Spleen (tissue), 11 donors: ENCODE measurements around the gene NSMCE4A. TPM values are rescaled to one million over a fixed set of nuclear protein-coding genes. Genes with fewer than 3 reads are reported as not detected.

Experiments
- DNase-seq: peaks from one replicate; pipeline ENCODE4 v3.0.0-alpha.2; 2020
- H3K27ac ChIP-seq, 8 donors: fragments of 200-600 bp; sonication (generic) in 7 of 8; 1 replicate in 4 of 8; 2 replicates in 4 of 8; pipeline versions ENCODE4 v1.5.0 to v1.8.0; 2016 to 2021; ENCODE audit warnings: inconsistent platforms in 4 of 8, mild to moderate bottlenecking in 4 of 8, moderate library complexity in 1 of 8
- H3K27me3 ChIP-seq, 7 donors: fragments of 200-600 bp; sonication (generic) in 6 of 7; replicated peaks in 1 of 7; 1 replicate in 4 of 7; 2 replicates in 3 of 7; pipeline versions ENCODE4 v1.5.0 to v1.8.0; 2016 to 2021; ENCODE audit warnings: inconsistent platforms in 3 of 7, mild to moderate bottlenecking in 1 of 7
- H3K36me3 ChIP-seq, 6 donors: fragments of 200-600 bp; sonication (generic) in 5 of 6; 1 replicate in 4 of 6; 2 replicates in 2 of 6; pipeline versions ENCODE4 v1.5.0 to v1.8.0; 2016 to 2021; ENCODE audit warnings: inconsistent platforms in 2 of 6
- H3K4me1 ChIP-seq, 6 donors: fragments of 200-600 bp; sonication (generic) in 5 of 6; 1 replicate in 3 of 6; 2 replicates in 3 of 6; pipeline versions ENCODE4 v1.5.0 to v1.8.0; 2016 to 2021; ENCODE audit warnings: inconsistent platforms in 3 of 6
- H3K4me3 ChIP-seq, 8 donors: fragments of 200-600 bp; sonication (generic) in 7 of 8; 1 replicate in 4 of 8; 2 replicates in 4 of 8; pipeline versions ENCODE4 v1.5.0 to v1.8.0; 2016 to 2021; ENCODE audit warnings: inconsistent platforms in 4 of 8, mild to moderate bottlenecking in 4 of 8, moderate library complexity in 2 of 8
- H3K9me3 ChIP-seq, 8 donors: fragments of 200-600 bp; sonication (generic) in 7 of 8; 1 replicate in 4 of 8; 2 replicates in 4 of 8; pipeline versions ENCODE4 v1.5.0 to v1.8.0; 2016 to 2021; ENCODE audit warnings: inconsistent platforms in 4 of 8
- CTCF ChIP-seq, 11 experiments: fragments of 200-600 bp in 7 of 11; fragments of 450-650 bp in 4 of 11; sonication (generic) in 4 of 11; IDR thresholded peaks in 8 of 11; conservative IDR thresholded peaks in 3 of 11; 1 replicate in 7 of 11; 2 replicates in 4 of 11; pipeline versions ENCODE4 v1.4.0 to v1.8.0; 2016 to 2021; ENCODE audit warnings: antibody characterized with exemption in 11 of 11, inconsistent platforms in 4 of 11, mild to moderate bottlenecking in 1 of 11
- POLR2A ChIP-seq, 3 donors: fragments of 450-650 bp; IDR thresholded peaks; one replicate each; pipeline ENCODE4 v1.5.1; 2017; ENCODE audit warnings: antibody characterized with exemption in 3 of 3, mild to moderate bottlenecking in 1 of 3
- POLR2AphosphoS5 ChIP-seq, 3 donors: sonication (generic); formaldehyde crosslinking; IDR thresholded peaks; one replicate each; pipeline ENCODE4 v1.5.1; 2017; ENCODE audit warnings: antibody characterized with exemption in 3 of 3
- WGBS, 5 donors: extraction: QIAGEN DNeasy Blood & Tissue Kit in 3 of 5; methylation state at CpG; one replicate each; pipeline versions ENCODE4 v1.1.5 to v1.1.7; 2013 to 2018; 5-methylcytosine and 5-hydroxymethylcytosine counted together
- intact Hi-C: fragments of 100-400 bp; cut with DNase I; formaldehyde crosslinking; loops from one replicate; pipeline ENCODE4 v1.15.0; 2023; ENCODE audit warnings: low total_unique reads
- polyA plus RNA-seq, 3 donors: library from polyadenylated mRNA; stranded (reverse); fragments of 200-250 nt; gene quantifications; one replicate each; pipeline ENCODE4 v1.2.1, GENCODE V29; 2013
- total RNA-seq, 7 donors: library from RNA; depleted of rRNA in 3 of 7; stranded (reverse); fragments of >200 nt in 3 of 7; fragmentation: NEBNext Ultra II Directional in 4 of 7; extraction: Animal tissue kit (Norgen Biotek cat#: 25700) in 4 of 7; gene quantifications; one replicate each; pipeline versions ENCODE4 v1.1.0 to v1.2.1, GENCODE V29; 2016 to 2021
- donor health status: healthy with polysubstance abuse.
- donor health status: DM: no; HTN: no; CAD: no; lungs with moderate emphysema.
- donor health status: DM: no; HTN: no; CAD: no.
- donor health status: Bipolar disorder and iron deficiency.
- donor health status: healthy.
- donor health status: DM: no; HTN: no; CAD: no.
- donor health status: DM: yes; HTN: yes; CAD: no.

Gene NSMCE4A
- total and polyA plus RNA-seq, 10 donors, result 49.5 to 121 (median 70.9) TPM

GRCh38 chr10:121961456-121961855 lies 13.6 kb downstream of the NSMCE4A start:
- WGBS, 5 donors, result 91 to 100% (median 96%) methylated on average over 2 of the region's 2 CpGs
- Histone ChIP-seq H3K27me3 (no peaks in the 10 kb centered on the region), H3K36me3 (peaks cover 0 to 99% (median 48%) of the 10 kb centered on the region in 6 donors)

GRCh38 chr10:121959671-121960070 lies 15.3 kb downstream of the NSMCE4A start:
- intact Hi-C loops, result no loop called here
- no peak overlapping the region for H3K27ac ChIP-seq
- no peak overlapping the region for H3K4me3 ChIP-seq
- no peaks in the 10 kb centered on the region for H3K9me3 ChIP-seq
- no peak for TF ChIP-seq POLR2A (IDR thresholded peaks at IDR 0.05)
- TF ChIP-seq CTCF (IDR thresholded peaks at IDR 0.05 in 8 of 11, conservative IDR thresholded peaks at IDR 0.05 in 3 of 11), result no peak
- no peak for TF ChIP-seq POLR2AphosphoS5 (IDR thresholded peaks at IDR 0.05)
- WGBS, 5 donors, result 84 to 93% (median 93%) methylated on average over 3 of the region's 3 CpGs
- no peaks in the 10 kb centered on the region for H3K27me3 ChIP-seq
- no peak for DNase-seq
- peaks cover 0 to 99% (median 47%) of the 10 kb centered on the region in 6 donors for H3K36me3 ChIP-seq
- H3K4me1 ChIP-seq, result no peaks in the 10 kb centered on the region

More at GRCh38 chr10:121961456-121961855, 13.6 kb downstream of the NSMCE4A start:
- DNase-seq, result no peak
- no peak overlapping the region for H3K27ac ChIP-seq
- intact Hi-C loops, result no loop called here
- H3K9me3 ChIP-seq, result no peaks in the 10 kb centered on the region
- H3K4me1 ChIP-seq, result no peaks in the 10 kb centered on the region
- no peak overlapping the region for H3K4me3 ChIP-seq
- TF ChIP-seq CTCF (IDR thresholded peaks at IDR 0.05 in 8 of 11, conservative IDR thresholded peaks at IDR 0.05 in 3 of 11) (no peak), POLR2A (IDR thresholded peaks at IDR 0.05) (no peak), POLR2AphosphoS5 (IDR thresholded peaks at IDR 0.05) (no peak)

- Histone ChIP-seq H3K36me3 (peaks cover 0 to 76% (median 43%) of the 10 kb centered on the region in 6 donors), H3K4me3 (no peak overlapping the region), H3K27ac (no peak overlapping the region), H3K27me3 (no peaks in the 10 kb centered on the region), H3K4me1 (no peaks in the 10 kb centered on the region), H3K9me3 (no peaks in the 10 kb centered on the region)
- 89 to 94% (median 92%) methylated on average over 7 of the region's 7 CpGs for WGBS, 5 donors
- intact Hi-C loops, result no loop called here
- TF ChIP-seq POLR2A (IDR thresholded peaks at IDR 0.05), result no peak
- no peak for TF ChIP-seq POLR2AphosphoS5 (IDR thresholded peaks at IDR 0.05)
- no peak for TF ChIP-seq CTCF (IDR thresholded peaks at IDR 0.05 in 8 of 11, conservative IDR thresholded peaks at IDR 0.05 in 3 of 11)
- no peak for DNase-seq
Measured at GRCh38 chr10:121956111-121957061, 18.6 kb downstream of the NSMCE4A start.

GRCh38 chr10:121952226-121952625 lies 22.8 kb downstream of the NSMCE4A start:
- Histone ChIP-seq H3K27me3 (no peaks in the 10 kb centered on the region), H3K4me3 (no peak overlapping the region), H3K4me1 (no peaks in the 10 kb centered on the region), H3K36me3 (peaks cover 0 to 34% (median 16%) of the 10 kb centered on the region in 6 donors), H3K9me3 (no peaks in the 10 kb centered on the region), H3K27ac (no peak overlapping the region)
- WGBS, 5 donors, result 89 to 96% (median 94%) methylated on average over 5 of the region's 5 CpGs
- no peak for DNase-seq
- no peak for TF ChIP-seq POLR2A (IDR thresholded peaks at IDR 0.05)
- no peak for TF ChIP-seq POLR2AphosphoS5 (IDR thresholded peaks at IDR 0.05)
- TF ChIP-seq CTCF (IDR thresholded peaks at IDR 0.05 in 8 of 11, conservative IDR thresholded peaks at IDR 0.05 in 3 of 11), result no peak
- intact Hi-C loops, result no loop called here
